ENCODE results near the gene DSE.

Gene DSE

GRCh38 chr6:116482780-116483179, 112.0 kb downstream of the DSE start:
- DNase-seq (ENCODE audit: low spot score): no peak

GRCh38 chr6:116483616-116484015, 112.9 kb downstream of the DSE start:
- no peak for DNase-seq (ENCODE audit: low spot score)

GRCh38 chr6:116485559-116486184, 114.9 kb downstream of the DSE start:
- DNase-seq (ENCODE audit: low spot score): no peak

- DNase-seq (ENCODE audit: low spot score): no peak
Measured at GRCh38 chr6:116491610-116492330, 121.0 kb downstream of the DSE start.

GRCh38 chr6:116492331-116493067, 121.8 kb downstream of the DSE start:
- DNase-seq (ENCODE audit: low spot score): no peak
